Measurements from ENCODE around the gene IL6.
"Not testable (repeated sequence)": the region's sequence is repeated elsewhere in the genome, so short reads cannot be mapped to it uniquely, and the experiment has no call there.

The IL6 gene

GRCh38 chr7:22729180-22729825, 2.3 kb downstream of the IL6 start:
- DNase-seq, result no peak

- DNase-seq, result no peak
Observed at GRCh38 chr7:22730066-22730710, 3.2 kb downstream of the IL6 start.

GRCh38 chr7:22730921-22731654, 4.1 kb downstream of the IL6 start:
- DNase-seq, result no peak

GRCh38 chr7:22731766-22732165, 4.8 kb downstream of the IL6 start:
- DNase-seq, result no peak

DNA sequence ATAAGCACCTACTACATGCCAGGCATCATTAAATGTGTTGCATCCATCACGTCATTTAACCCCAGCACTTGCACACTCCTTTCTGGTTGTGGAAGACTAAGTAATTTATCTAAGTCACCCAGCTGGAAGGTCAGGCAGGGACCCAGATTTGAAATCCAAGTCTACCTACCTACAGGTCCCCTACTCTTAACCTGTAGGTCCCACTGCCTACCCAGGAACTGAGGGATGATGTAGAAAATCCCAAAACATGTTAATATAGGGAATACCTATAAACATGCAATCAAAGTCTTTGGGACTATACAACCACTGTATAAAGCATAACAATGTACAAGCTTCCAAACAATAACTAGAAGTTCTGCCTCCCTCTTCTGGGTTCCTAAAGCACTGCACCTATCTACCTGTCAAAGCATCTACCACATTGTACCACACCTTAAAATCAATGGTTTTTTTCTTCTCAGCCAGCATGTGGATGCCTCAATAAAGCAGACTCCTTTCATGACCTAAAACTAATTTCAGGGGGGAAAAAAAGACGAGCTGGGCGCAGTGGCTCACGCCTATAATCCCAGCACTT, 5.6 kb downstream of the IL6 start:
- DNase-seq, result no peak

DNA sequence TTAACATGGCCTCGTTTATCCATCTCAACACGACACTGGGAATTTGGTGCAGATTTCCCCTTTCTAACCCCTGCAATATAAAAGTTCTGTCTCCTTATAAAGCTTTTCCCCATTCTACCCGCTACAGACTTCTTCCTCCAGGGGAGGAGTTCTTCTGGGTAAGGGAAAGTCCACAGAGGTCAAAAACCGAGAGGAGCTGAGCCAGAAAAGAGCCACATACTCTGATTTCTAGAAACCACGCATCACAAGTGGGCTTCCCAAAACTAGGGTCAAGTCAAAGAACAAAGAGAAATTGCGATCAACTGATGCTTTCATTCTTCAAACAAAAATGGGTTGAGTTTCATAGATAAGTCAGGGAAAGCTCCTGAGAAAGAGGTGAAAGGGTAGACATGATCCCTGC, 6.8 kb downstream of the IL6 start:
- DNase-seq, result no peak

GRCh38 chr7:22743014-22743413, 16.0 kb downstream of the IL6 start:
- no peak for DNase-seq

DNA sequence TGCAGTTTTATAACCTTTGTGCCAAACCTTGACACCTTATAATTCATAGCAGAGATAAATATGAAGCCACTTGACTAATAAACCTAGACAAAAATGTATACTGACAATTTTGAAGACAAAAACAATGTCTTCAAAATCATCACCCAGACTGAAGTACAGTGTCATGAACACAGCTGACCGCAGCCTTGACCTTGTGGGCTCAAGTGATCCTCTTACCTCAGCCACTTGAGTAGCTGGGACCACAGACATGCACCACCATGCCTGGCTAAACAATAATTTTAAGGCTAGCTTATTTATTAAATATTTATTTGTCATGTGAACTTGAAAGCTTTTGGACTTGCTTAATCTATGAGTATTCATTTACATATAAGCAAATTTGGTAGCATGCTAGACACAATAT, 24.3 kb downstream of the IL6 start:
- no peak for DNase-seq

DNA sequence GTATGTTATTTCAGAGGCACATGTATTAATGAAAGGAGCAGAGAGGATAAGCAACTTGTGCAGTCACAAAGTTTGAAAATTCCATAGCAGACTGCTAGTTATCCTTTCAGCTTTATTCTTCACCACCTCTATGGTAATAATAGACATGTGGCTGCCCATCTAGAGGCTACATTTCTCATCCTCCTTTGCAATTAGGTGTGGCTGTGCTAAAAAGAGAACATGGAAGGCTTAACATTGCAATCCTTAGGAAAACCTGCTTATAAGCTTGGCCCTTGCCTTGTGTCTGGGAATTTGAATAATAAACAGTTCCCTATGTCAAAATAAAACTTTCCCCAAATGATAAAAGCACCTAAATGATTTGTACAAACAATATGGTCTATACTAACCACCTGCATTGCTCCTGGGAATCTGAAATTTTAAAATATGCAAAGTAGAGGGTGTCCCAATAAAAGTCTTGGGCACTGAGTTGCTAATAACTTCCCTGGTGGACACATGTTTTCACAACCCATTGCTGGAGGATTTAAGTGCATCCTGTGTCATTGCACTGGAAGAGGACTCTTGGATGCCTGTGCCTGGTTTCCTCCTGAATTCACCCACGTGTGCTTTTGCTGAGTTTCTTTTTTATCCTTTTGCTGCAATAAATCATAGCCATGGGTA, 30.5 kb downstream of the IL6 start:
- DNase-seq, result no peak

DNA sequence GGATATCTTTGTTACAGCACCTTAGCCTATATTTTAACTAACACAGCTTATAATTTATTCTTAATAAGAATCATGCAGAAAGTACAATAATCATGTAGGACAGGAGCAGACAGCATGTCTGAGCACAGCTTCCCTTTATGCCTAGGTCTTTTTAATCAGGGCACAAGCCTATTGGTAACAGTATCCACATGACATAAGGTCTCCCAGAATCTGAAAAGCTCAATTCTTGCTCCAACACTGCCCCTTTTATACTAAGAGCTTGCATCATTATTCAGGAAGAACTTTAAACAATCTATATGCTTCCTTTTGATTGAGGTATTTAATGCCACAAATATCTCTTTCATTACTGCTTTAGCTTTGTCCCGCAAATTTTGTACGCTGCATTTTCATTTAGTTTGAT, 31.6 kb downstream of the IL6 start:
- no peak for DNase-seq

- DNase-seq, result no peak
Observed at GRCh38 chr7:22759721-22760120, 32.7 kb downstream of the IL6 start.

GRCh38 chr7:22762866-22763265, 35.9 kb downstream of the IL6 start:
- DNase-seq, result no peak

DNA sequence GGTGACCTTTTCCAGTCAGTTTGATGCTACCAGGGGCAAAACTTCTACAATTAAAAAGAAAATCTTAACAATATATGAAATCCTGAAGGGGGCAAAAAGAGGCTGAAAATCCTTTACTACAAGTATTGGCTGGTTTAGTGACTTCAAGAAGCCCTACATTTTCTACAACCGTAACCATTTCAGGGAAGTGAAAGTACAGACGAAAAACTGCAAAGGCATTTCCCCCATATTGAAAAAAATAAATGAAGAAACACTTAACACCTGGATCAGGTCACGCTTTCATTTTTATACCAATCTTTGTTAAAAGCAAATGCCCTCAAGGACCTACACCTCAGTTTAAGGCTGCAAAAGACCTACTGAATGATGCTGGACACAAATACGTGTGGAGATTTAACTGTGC, 38.6 kb downstream of the IL6 start:
- no peak for DNase-seq

DNA sequence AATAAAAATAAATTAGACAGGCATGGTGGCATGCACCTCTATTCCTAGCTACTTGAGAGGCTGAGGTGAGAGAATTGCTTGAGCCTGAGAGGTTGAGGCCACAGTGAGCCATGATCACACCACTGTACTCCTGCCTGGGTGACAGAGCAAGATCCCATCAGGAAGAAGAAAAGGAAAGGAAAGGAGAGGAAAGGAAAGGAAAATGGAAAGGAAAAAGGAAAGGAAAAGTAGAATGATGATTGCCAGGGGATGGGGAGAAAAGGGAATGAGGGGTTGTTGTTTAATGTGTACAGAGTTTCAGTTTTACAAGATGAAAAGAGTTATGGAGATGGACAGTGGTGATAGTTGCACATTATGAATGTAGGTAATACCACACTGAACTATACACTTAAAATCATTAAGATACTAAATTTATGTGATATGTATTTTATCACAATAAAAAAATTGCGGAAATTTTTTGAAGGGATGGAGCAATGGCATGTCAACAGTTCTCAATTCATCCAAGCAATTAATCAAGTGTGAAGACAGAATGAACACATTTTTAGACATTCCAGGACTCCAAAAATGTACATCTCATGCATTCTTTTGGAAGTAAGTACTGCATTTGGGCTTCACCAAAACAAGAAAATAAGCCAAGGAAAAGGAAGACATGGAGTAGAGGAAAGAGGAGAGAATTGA, 44.3 kb downstream of the IL6 start:
- no peak for DNase-seq

- no peak for DNase-seq
Observed at GRCh38 chr7:22771872-22772228, 44.9 kb downstream of the IL6 start.

- no peak for DNase-seq
Observed at GRCh38 chr7:22772885-22773284, 45.9 kb downstream of the IL6 start.

DNA sequence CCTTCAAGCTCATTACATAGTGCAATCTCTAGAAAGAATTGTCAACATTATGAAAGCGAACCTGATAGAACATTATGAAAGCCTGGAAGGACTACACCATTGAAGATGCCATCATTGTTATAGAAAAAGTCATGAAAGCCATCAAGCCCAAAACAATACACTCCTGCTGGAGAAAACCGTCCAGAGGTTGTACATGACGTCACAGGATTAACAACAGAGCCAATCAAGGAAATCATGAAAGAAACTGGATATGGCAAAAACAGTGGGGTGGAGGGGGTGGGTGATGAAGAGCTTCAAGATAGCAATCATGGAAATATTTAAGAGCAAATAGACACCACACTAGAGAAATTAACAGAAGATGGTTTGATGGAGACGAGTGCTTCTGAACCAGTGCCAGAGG, 50.0 kb downstream of the IL6 start:
- DNase-seq, result no peak

DNA sequence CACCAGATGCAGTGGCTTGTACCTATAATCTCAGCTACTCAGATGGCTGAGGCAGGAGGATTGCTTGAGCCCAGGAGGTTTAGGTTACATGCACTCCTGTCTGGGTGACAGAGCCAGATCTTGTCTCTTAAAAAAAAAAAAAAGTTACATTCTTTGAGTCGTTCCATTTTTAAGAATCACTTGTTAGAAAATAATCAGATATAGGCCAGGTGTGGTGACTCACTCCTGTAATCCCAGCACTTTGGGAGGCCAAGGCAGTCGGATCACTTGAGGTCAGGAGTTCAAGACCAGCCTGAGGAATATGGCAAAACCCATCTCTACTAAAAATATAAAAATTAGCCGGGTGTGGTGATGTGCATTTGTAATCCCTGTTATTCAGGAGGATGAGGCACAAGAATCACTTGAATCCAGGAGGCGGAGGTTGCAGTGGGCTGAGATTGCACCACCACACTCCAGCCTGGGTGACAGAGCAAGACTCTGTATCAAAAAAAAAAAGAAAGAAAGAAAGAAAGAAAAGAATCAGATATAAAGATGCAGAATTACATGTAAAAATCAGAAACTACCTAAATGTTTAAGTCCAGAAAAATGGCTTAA, 52.8 kb downstream of the IL6 start:
- not testable (repeated sequence) for DNase-seq

DNA sequence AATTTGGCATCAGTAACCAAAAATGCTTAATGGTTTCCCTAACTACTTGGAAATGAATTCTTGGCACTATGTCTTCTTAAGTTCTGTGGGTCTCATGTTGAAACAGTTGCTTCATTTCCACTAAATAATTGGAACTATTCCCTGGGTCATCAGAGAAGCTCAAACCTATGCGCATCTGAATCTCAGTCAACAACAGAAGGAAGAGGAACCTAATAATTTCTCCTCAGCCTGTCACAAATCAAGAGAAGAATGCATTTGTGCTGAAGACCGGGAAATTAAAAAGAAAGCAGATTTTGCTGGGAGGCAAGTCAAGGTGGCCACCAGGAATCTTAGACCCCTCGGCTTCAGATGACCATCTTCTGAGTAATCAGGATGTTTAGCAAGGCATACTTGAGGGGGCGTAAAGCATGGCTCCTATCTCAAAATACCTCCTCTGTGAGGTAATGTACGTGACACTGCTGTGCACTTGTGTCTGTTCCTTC, 54.3 kb downstream of the IL6 start:
- DNase-seq, result no peak

Data from activated CD4-positive, CD25-positive, alpha-beta regulatory T cell treated with anti-CD3 and anti-CD28 coated beads, Interleukin-2, amount 50 U/mL, for 72 hours (primary cell).